ACHN (cell line): ENCODE data around the gene C11orf21.
"Not testable (repeated sequence)": the region's sequence is repeated elsewhere in the genome, so short reads cannot be mapped to it uniquely, and the experiment has no call there.

ENCODE experiments used
- DNase-seq: peaks from one replicate; pipeline ENCODE4 v3.0.0-alpha.2; 2015
- in situ Hi-C: cut with HindIII; loops from 2 replicates; pipeline ENCODE4 v1.10.0; 2017; ENCODE audit warnings: low sequenced_read_pairs, low pct_ligation_motif_present, low pct_unique_long_range_greater_than_20kb

The C11orf21 gene

GRCh38 chr11:2301631-2302305 is at the start of gene C11orf21, which contains the start of gene TSPAN32:
Gene C11orf21 (minus strand): TSS chr11:2301918. CDS start chr11:2301808, 110 bp downstream.
Gene TSPAN32 (plus strand): TSS chr11:2302013. CDS start chr11:2302150, 137 bp downstream.
- in situ Hi-C loops: no loop called here
- no peak for DNase-seq

GRCh38 chr11:2348986-2349385 is 47.3 kb upstream of the C11orf21 start:
- in situ Hi-C loops: no loop called here
- no peak for DNase-seq

GRCh38 chr11:2347308-2347830 is 45.7 kb upstream of the C11orf21 start:
- no peak for DNase-seq
- in situ Hi-C loops: no loop called here

GRCh38 chr11:2346586-2347307 is 45.0 kb upstream of the C11orf21 start:
- no peak for DNase-seq
- in situ Hi-C loops: no loop called here

- in situ Hi-C loops: no loop called here
- DNase-seq: no peak
Observed at GRCh38 chr11:2346014-2346413, 44.3 kb upstream of the C11orf21 start.

GRCh38 chr11:2345050-2345449 is 43.3 kb upstream of the C11orf21 start:
- in situ Hi-C loops: no loop called here
- DNase-seq: no peak

- in situ Hi-C loops: no loop called here
Observed at GRCh38 chr11:2343502-2343901, 41.8 kb upstream of the C11orf21 start.

GRCh38 chr11:2342981-2343380 is 41.3 kb upstream of the C11orf21 start:
- in situ Hi-C loops: no loop called here
- no peak for DNase-seq

More at GRCh38 chr11:2343502-2343901, 41.8 kb upstream of the C11orf21 start:
- DNase-seq: no peak

- DNase-seq: no peak
- in situ Hi-C loops: no loop called here
Observed at GRCh38 chr11:2342557-2342956, 40.8 kb upstream of the C11orf21 start.

GRCh38 chr11:2338760-2339159 is 37.0 kb upstream of the C11orf21 start:
- in situ Hi-C loops, DNase-seq: not testable (repeated sequence)

GRCh38 chr11:2335286-2335685 is 33.6 kb upstream of the C11orf21 start:
- DNase-seq, in situ Hi-C loops: not testable (repeated sequence)

- in situ Hi-C loops, DNase-seq: not testable (repeated sequence)
Observed at GRCh38 chr11:2333486-2334205, 31.9 kb upstream of the C11orf21 start.

GRCh38 chr11:2332569-2332968 is 30.9 kb upstream of the C11orf21 start:
- DNase-seq: not testable (repeated sequence)

GRCh38 chr11:2331404-2331803 is 29.7 kb upstream of the C11orf21 start:
- in situ Hi-C loops: no loop called here
- DNase-seq: no peak

More at GRCh38 chr11:2332569-2332968, 30.9 kb upstream of the C11orf21 start:
- in situ Hi-C loops: not testable (repeated sequence)

GRCh38 chr11:2330696-2331095 is 29.0 kb upstream of the C11orf21 start:
- no peak for DNase-seq
- in situ Hi-C loops: no loop called here

- in situ Hi-C loops: no loop called here
- no peak for DNase-seq
Observed at GRCh38 chr11:2329551-2329950, 27.8 kb upstream of the C11orf21 start.

- in situ Hi-C loops: no loop called here
- no peak for DNase-seq
Observed at GRCh38 chr11:2328656-2329354, 27.1 kb upstream of the C11orf21 start.

GRCh38 chr11:2328021-2328420 is 26.3 kb upstream of the C11orf21 start:
- no peak for DNase-seq
- in situ Hi-C loops: no loop called here
